ENCODE results near the gene DHX8.

GRCh38 chr17:43517615-43518386 lies 34.0 kb downstream of the DHX8 start:
- no peak for TF ChIP-seq CTCF (IDR thresholded peaks at IDR 0.05; ENCODE audit: insufficient read depth, low read length, poor library complexity, severe bottlenecking)
- no peak for TF ChIP-seq EZH2phosphoT487 (conservative IDR thresholded peaks at IDR 0.05; ENCODE audit: low read length)
